Frontal cortex (tissue), 4 donors: ENCODE data around the gene CES2. TPM values are rescaled to one million over a fixed set of nuclear protein-coding genes. Genes with fewer than 3 reads are reported as not detected.

Experiments
- DNase-seq, 2 donors: peaks; one replicate each; pipeline ENCODE4 v3.0.0; 2012; ENCODE audit warnings: low spot score in 2 of 2
- FAIRE-seq: peaks from 2 replicates; lab custom pipeline; 2012; peaks lifted over from hg19 to GRCh38; lab: Jason Lieb, UNC
- total RNA-seq: library from RNA; depleted of rRNA; stranded (reverse); fragments of >200 nt; gene quantifications from one replicate; pipeline ENCODE4 v1.2.3, GENCODE V29; 2014
- donor health status: control.
- donor health status: control.
- donor health status: control.

The CES2 gene
- total RNA-seq, 1 donor from 2014 or later = 22.8 TPM

GRCh38 chr16:66902648-66903543 is 32.4 kb upstream of the CES2 start:
- no peak for DNase-seq

GRCh38 chr16:66903544-66904427 is 31.5 kb upstream of the CES2 start:
- FAIRE-seq = no peak

More at GRCh38 chr16:66902648-66903543, 32.4 kb upstream of the CES2 start:
- no peak for FAIRE-seq

DNA sequence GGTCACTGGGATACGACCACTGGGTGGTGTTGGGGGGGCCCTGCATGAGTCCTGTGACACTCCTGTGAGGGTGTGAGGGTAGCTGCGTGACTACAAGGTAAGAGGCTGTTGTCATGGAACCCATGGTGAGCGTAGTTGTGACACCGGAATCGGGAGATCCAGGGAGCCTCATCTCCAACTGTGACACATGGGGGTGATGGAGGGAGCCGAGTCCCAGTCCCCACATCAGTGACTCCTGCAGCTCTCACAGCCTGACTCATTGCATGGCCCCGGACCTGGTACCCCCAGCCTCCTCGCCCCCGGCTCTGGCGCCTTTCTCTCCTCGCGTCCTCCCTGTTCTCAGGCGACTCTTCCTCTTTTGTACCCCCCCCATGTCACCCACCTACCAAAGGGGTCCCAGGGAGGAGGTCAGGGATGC is 30.9 kb upstream of the CES2 start:
- no peak for FAIRE-seq

More at GRCh38 chr16:66903544-66904427, 31.5 kb upstream of the CES2 start:
- DNase-seq = no peak

DNA sequence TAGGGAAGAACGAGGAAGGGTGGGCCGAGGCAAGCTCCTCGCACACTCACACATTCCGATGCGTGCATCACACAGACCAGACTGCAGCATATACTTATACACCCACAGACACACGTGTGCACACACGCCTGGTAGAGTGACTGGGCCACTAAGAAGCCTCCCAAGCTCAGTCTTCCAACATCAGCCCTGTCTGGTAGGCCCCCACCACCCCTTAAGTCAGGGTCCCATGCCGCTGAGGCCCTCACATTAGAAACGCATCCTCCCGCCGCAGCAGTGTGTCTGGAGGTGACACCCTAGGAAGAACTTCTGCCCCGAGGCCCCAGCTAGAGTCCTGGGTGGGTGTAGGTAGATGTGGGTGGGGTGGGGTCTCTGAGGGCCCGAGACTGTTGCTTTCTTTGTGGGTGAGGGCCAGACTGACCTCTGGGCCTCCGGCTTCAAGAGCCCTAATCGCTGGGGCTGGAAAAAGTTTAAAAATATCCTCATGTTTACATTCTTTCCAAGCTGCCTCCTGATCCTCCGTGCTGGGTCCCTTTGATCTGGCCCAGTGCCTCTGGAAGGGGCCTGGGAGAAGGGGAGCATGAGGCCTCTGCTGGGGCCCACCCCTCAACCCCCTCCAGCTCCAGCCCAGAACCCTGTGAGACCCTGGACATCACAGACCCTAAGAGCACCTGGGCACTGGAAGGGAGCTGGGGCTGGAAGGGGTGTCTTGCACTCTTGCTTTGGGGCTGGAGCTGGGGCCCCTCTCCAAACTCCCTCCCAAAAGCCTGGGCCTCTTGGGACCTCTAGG is 30.3 kb upstream of the CES2 start:
- FAIRE-seq (no peak), DNase-seq (no peak)

More for the DNA sequence above, 30.9 kb upstream of the CES2 start:
- no peak for DNase-seq

- DNase-seq (no peak), FAIRE-seq (no peak)
Measured at GRCh38 chr16:66905633-66906539, 29.4 kb upstream of the CES2 start.

GRCh38 chr16:66906916-66907836 is 28.1 kb upstream of the CES2 start:
- FAIRE-seq (no peak), DNase-seq (no peak)

GRCh38 chr16:66908116-66908515 is 27.2 kb upstream of the CES2 start:
- no peak for FAIRE-seq
- no peak for DNase-seq

GRCh38 chr16:66908762-66909559 is 26.4 kb upstream of the CES2 start:
- FAIRE-seq (no peak), DNase-seq (no peak)

GRCh38 chr16:66910175-66910940 is 25.0 kb upstream of the CES2 start:
- DNase-seq = no peak
- no peak for FAIRE-seq

GRCh38 chr16:66911112-66911511 is 24.2 kb upstream of the CES2 start:
- FAIRE-seq (no peak), DNase-seq (no peak)

GRCh38 chr16:66911801-66912200 is 23.5 kb upstream of the CES2 start:
- DNase-seq (no peak), FAIRE-seq (no peak)

- DNase-seq (no peak), FAIRE-seq (no peak)
Measured at GRCh38 chr16:66913081-66913480, 22.2 kb upstream of the CES2 start.

- no peak for DNase-seq
- FAIRE-seq = no peak
Measured at GRCh38 chr16:66913711-66914110, 21.6 kb upstream of the CES2 start.

DNA sequence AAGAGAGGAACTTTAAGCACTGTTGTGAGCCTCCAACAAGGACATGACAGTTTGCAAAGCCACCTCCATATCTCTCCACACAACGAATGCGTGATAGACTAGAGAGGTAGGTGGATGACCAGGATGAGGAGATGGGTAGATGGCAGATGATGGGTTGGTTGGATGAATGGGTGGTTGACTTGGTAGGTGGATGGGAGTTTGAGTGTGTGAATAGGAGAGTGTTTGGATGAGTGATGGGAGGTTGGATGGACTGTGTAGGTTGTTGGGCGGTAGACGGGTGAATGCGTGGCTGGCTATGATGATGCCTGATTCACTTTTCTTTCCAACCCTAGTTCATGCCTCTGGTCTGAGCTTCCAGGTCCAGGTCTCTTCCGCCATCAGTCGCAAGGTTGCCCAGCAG is 20.8 kb upstream of the CES2 start:
- no peak for DNase-seq
- no peak for FAIRE-seq

- FAIRE-seq (no peak), DNase-seq (no peak)
Measured at GRCh38 chr16:66915041-66915440, 20.3 kb upstream of the CES2 start.

GRCh38 chr16:66916518-66916917 is 18.8 kb upstream of the CES2 start:
- no peak for DNase-seq
- FAIRE-seq = no peak
